Activated CD8-positive, alpha-beta memory T cell treated with anti-CD3 and anti-CD28 coated beads for 4 hours (primary cell): ENCODE results near the gene ST3GAL3.

Experiments used
- DNase-seq, 2 donors: peaks; one replicate each; pipeline ENCODE4 v3.0.0-alpha.2; 2020; ENCODE audit warnings: low read depth in 2 of 2

The ST3GAL3 gene

DNA sequence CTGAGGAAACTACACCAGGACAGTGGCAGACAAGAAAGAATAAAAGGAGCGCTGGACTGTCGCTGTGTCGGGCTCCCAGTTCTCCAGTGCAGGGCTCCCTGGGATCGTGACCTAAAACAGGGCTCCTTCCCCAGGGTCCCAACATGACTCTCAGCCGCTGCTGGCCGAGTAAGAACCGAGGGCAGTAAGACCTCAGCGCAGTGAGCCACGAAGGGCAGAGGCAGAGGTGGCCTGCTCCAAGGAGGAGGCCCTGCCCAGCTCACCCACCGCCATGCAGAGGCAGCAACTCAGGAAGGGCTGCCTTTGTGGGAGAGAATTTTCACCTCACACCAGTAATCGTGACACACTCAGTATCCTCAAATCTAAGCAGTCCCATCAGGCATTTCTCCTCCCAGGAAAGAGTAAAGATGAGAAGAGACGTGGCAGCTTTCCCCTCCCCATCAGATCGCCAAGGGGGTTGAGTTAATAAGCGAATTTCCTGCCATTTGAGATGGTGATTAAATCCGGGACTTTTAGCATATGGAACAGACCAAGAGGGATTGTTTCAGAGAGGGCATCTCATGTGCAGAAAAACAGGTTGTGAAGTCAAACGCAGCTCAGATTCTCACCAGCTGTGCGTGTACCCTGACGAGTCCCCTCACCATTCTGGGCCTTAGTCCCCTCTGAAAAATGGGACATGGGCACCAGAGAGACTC lies 206.5 kb downstream of the ST3GAL3 start:
- no peak for DNase-seq

DNA sequence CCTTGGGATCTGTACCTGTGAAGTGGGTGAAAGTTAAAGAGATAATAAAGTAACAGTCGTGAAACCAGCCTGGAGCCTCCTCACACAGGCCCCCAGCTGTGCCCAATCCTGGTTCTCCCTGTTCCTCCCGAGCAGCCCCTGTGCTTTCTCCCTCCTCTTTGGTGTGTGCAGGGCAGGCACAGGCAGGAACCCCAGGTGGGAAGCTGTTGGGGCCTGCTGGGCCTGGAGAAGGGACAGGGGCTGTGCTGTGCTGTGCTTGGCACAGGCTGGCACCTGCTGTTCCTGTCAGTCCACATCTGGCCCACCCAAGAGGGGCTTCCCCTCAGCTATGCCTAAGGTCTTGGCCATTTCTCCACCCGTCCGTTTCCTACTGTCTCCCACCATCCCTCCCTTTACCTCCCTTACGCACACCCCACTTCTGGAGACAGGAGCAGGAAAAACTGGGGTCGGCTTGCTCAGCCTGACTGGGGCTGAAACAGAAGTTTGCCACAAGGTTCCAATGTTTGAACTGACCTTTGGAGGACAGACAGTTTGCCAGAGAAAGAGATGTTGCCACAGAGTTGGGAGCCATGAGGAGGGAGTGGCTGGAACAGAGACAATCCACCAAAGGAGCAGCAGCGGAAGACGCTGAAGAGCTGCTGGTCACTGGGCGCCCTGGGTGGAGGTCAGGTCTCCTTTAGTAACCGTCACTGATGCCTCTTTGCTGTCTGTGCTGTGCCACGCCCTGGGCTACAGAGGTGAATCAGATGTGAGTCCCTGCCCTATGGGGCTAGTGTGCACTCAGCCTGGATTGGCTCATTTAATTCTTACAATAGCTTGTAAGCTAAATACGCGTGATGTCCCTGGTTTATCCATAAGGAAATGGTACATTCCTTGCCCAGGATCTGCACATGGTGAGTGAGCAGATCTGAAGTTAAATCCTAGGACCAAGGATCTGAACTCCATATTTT lies 207.5 kb downstream of the ST3GAL3 start:
- DNase-seq: no peak

DNA sequence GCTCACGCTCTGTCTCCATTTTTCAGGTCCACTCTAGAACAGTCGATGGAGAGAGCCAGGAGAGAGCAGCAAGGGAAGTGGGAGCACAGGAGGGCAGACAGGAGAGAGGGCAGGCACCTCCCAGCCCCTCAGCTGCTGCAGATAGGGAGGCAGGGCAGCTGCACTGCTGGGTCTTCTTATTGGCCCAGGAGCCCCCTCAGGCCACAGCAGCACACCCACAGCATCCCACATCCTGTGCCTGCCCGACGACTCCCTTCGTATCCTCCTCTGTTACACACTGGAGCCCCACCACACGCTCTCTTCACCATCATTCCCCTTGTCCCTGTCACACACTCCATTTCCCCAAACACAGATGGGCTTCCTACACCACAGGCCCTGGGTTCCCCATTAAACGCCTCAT lies 212.6 kb downstream of the ST3GAL3 start:
- no peak for DNase-seq

DNA sequence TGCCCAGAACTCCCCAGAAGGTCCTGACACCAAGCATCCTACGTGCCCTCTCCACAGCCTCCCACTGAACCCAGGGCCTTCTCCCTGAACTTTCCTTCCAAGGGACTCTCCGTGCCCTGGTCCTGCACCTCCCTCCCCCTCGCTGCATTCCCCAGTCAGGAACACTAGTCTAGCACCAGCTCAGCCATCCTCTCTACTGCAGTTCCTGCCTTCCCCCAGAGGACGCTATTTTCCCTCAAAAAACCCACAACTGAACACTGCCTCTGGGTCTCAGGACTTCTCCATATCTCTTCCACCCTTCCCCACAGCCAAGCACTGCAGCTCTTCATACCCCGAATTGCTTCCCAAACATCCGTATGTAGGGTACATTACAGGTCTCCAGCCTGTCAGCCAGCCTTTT lies 213.7 kb downstream of the ST3GAL3 start:
- no peak for DNase-seq

DNA sequence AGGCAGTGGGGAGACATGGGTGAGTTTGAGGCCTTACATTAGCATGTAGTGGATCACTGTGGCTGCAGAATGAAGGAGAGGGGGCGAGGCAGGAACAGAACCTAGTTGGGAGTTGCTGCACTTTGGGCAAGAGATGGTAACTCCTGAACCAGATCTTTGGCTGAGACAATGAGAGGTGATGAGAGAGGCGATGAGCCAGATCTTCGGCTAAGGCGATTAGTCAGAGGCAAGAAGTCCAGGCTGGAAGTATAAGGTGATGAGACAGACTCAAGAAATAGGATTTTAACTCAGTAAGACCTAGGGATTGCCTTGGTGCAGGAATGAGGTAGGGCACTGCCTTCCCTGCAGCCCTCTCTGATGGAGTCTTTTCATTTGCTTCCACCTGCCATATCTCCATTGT lies 217.2 kb downstream of the ST3GAL3 start:
- no peak for DNase-seq

DNA sequence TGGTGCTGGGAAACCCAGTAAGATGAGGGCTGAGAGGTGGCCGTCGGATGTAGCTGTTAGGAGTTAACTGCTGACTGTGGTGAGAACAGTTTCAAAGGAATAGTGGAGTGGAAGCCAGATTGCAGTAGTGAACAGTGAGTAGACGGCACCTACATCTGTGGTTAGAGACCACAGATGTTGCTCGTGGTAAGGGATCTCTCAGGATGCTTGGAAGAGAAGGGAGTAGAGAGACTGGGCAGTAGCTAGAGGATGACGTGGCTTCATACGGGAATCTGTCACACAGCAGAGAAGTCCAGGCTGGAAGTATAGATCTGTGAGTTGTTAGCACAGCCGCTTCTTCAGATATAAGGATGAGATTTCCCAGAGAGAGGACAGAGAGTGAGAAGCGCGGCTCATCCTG lies 218.5 kb downstream of the ST3GAL3 start:
- no peak for DNase-seq

DNA sequence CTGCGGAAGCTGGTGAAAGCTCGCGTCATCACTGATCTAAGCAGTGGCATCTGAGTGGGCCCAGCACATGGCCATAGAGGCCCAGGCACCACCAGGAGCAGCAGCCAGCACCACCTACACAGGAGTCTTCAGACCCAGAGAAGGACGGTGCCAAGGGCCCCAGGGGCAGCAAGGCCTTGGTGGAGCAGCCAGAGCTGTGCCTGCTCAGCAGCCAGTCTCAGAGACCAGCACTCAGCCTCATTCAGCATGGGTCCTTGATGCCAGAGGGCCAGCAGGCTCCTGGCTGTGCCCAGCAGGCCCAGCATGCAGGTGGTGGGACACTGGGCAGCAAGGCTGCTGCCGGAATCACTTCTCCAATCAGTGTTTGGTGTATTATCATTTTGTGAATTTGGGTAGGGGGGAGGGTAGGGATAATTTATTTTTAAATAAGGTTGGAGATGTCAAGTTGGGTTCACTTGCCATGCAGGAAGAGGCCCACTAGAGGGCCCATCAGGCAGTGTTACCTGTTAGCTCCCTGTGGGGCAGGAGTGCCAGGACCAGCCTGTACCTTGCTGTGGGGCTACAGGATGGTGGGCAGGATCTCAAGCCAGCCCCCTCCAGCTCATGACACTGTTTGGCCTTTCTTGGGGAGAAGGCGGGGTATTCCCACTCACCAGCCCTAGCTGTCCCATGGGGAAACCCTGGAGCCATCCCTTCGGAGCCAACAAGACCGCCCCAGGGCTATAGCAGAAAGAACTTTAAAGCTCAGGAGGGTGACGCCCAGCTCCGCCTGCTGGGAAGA lies 223.0 kb downstream of the ST3GAL3 start:
- DNase-seq: no peak

DNA sequence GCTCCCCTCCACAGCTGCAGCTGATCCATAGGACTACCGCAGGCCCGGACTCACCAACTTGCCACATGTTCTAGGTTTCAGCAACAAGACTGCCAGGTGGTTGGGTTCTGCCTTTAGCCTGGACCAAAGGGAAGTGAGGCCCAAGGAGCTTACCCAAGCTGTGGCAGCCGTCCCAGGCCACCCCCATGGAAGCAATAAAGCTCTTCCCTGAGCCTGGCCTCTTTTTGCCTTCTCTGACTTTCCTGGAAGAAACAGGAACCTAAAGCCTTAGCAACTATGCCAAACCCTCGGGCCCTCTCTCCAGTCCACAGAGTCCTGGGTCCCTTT lies 223.6 kb downstream of the ST3GAL3 start:
- no peak for DNase-seq

DNA sequence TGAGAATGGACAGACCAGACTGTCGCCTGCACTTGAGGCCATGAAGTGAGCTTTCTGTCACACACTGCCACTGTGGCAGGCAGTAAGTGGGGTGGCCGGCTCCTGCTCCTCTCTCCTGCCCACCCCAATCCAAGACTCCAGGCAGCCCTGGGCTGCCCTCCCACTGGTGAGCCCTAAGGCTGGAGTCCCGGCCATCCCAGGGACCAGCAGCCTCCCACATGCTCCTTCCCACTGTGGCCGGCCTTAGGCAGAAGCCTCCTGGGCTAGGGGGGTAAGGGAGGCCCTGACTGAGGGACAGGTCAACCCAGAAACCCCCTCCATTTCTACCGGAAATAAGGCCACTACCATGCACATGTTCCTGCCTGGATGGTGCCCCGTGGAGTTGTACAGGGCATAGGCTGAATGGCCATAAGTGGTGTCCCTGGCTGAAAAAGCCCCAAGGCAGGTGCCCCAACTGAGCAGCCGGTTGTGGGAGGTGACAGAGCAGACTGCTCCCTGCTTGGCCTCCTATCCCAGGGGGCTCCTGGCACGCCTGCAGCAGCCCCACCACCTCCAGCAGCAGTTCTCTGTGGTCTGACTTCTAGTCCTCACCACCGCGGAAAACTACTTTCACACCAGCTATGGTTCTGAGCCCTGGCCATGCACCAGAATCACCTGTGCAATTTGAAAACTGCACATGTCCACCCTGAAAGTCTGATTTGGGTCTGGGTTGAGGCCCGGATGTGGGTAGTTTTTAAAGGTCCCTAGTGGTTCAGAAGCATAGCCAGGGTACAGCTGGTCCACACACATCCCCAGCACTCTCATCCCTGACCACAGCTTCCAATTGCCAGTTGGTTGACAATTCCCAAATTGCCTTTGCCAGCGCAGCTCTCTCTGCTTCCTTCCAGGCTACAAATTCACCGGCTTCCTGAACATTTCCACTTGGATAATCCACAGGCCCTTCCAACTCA lies 224.7 kb downstream of the ST3GAL3 start:
- DNase-seq: no peak

DNA sequence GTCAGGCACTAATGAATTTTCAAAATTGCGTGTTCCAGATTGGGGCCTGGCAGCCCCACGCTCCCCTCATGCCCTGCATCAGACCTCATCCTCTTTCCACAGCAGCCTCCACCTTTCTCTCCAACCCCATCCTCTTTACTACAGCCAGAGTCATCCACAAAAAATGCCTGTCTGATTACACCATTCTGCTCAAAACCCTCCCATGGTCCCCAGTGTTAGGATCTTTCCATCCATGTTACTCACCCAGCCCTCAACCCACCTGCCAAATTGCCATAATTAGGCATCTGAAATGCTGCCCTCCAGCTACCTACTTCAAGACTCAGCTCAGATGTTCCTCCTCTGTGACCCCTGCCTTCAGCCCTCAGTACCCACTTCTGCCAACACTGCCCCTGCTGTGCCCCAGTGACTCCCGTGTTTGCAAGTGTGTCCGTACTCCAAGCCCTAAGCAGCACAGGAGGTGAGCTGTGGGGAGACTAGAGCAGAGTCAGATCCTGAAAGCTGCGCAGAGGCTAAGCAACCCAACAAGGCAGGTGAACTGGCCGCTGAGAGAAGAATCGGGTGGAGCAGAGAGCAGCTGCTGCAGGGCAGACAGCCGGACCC lies 225.6 kb downstream of the ST3GAL3 start:
- no peak for DNase-seq

DNA sequence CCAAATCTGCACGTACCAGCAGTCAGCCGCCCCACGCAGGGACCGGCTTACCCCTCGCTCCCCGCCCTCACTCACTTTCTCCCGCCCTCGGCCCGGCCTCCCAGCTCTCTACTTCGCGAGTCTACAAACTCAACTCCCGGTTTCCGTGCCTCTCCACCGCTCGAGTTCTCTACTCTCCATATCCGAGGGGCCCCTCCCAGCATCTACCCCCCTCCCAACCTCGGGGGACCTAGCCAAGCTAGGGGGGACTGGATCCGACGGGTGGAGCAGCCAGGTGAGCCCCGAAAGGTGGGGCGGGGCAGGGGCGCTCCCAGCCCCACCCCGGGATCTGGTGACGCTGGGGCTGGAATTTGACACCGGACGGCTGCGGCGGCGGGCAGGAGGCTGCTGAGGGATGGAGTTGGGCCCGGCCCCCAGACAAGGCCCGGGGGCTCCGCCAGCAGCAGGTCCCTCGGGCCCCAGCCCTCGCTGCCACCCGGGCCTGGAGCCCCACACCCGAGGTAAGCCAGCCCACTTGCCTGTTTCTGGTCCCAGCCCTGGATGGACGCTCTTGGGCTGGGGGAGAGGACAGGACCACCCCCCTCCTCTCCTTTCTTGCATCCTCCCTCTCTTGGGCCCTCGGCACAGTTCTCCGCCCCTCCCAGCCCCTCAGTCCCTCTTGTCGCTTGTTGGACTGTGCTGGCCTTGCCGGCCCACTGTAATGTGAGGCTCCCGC lies 226.2 kb downstream of the ST3GAL3 start, which contains the start of gene ARTN:
Gene ARTN, plus strand, starts transcription at position 416 of the 715 bp plus-strand sequence. CDS start 1,856 bp downstream, outside the sequence.
- no peak for DNase-seq

DNA sequence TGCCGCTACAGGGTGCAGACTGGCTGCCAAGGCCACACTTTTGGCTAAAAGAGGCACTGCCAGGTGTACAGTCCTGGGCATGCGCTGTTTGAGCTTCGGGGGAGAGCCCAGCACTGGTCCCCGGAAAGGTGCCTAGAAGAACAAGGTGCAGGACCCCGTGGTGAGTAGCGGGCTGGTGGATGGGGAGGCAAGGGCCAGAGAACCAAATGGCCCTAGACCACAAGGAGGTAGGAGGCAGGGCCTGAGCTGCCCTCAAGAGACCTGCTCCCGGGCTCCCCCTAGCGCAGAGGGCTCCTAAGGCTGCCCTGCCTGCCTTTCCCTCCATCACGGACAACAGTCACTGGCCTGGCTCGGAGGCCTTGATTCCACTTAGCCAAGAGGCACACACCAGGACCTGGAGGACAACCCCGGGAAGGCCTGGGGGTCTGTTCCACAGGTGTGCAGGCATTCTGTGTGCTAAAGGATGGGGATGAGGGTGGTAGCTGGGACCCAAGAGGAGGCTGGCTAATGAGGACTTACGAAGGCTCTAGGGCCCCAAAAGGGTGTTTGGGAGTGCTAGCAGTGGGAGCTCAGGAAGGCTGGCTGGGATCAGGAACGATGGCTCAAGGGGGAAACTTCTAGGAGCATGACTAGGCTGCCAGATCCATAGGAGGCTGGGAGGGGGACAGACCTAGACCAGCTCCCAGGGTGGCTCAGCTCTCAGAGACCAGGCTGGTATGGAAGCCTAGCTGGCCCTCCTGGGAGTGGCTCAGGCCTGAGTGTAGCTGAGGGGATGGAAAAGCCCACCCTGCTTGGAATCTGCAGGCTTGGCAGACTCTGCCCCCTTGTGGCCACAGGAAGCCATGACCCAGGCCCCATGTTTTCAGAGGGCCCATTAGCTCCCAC lies 227.0 kb downstream of the ST3GAL3 start:
- DNase-seq: peak in 1 of 2 donors; percentile 9

DNA sequence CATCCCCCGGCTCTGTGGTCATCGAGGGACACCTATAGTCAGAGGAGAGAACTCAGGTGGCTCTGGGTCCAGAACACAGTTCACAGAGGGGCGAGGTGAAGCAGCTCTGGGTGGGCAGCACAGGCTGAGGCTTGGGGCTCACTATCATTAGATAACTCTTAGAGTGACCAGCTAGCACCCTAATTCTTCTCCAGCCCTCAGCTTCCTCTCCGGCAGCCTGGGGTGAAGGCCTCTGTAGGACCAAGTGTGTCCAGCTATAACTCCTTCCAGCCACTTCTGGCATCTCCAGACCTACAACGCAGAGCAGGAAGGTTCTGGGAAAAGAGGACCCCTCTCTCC lies 227.6 kb downstream of the ST3GAL3 start:
- no peak for DNase-seq

DNA sequence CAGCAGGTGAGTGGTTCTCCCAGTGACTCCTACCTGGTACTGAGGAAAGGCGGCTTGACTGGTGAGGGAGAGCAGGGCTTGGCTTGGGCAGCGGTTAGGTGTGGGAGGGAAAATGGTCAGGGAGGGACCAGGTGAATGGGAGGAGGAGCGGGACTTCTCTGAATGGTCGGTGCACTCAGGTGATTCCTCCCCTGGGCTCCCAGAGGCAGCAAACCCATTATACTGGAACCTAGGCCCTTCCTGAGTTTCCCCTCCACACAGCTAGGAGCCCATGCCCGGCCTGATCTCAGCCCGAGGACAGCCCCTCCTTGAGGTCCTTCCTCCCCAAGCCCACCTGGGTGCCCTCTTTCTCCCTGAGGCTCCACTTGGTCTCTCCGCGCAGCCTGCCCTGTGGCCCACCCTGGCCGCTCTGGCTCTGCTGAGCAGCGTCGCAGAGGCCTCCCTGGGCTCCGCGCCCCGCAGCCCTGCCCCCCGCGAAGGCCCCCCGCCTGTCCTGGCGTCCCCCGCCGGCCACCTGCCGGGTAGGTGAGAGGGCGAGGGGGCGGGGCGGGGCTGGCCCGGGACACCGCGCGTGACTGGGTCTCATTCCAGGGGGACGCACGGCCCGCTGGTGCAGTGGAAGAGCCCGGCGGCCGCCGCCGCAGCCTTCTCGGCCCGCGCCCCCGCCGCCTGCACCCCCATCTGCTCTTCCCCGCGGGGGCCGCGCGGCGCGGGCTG lies 228.5 kb downstream of the ST3GAL3 start:
- DNase-seq: no peak

DNA sequence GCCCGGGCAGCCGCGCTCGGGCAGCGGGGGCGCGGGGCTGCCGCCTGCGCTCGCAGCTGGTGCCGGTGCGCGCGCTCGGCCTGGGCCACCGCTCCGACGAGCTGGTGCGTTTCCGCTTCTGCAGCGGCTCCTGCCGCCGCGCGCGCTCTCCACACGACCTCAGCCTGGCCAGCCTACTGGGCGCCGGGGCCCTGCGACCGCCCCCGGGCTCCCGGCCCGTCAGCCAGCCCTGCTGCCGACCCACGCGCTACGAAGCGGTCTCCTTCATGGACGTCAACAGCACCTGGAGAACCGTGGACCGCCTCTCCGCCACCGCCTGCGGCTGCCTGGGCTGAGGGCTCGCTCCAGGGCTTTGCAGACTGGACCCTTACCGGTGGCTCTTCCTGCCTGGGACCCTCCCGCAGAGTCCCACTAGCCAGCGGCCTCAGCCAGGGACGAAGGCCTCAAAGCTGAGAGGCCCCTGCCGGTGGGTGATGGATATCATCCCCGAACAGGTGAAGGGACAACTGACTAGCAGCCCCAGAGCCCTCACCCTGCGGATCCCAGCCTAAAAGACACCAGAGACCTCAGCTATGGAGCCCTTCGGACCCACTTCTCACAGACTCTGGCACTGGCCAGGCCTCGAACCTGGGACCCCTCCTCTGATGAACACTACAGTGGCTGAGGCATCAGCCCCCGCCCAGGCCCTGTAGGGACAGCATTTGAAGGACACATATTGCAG lies 229.3 kb downstream of the ST3GAL3 start:
- DNase-seq: no peak

DNA sequence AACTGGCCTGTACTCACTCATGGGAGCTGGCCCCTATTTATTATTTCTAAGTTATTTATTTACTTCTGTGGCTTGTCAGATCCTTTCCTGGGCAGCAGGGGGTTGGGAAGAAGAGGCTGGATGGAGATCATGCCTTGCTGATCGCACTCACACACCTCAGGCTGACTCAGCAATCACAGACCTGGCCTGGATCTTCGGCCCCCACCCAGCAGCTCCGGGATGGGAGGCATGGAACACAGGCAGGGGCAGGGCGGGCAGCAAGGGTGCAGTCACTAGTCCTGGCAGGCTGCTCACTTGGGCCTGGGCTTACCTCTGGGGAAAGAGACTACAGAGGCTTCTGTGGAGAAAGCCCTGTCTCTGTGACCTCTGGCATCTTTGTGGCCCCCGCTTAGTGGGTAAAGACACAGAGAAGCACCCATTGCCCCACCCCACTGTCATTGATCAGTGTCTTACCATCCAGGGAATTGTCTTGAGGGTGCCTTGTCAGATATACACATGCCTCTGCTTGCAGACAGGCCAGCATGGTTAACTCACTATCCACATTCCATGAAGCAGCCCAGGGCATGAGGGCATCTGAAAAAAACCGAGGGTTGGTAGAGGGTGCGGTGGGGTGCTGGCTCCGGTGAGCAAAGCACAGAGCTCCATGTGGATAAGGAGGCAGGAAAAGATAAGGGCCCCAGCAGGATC lies 230.0 kb downstream of the ST3GAL3 start:
- DNase-seq: no peak

DNA sequence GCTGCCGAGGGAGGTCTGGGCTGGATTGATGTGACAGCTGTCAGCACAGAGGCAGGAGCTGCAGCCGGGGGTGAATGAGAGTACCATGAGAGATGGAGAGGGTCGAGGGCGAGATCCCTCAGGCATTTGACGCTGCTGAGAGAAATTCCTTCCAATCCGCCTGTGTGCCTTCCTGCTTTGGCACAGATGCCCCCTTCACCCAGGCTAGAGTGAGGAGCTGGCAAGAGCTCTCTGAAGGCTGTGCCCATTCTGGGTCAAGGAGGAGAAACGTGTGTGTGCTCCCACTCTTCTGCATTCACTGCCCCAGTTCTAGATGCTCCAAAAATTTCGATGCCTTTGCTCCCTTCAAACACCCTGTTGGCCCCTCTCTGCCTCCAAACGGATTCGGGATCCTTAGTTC lies 231.0 kb downstream of the ST3GAL3 start:
- DNase-seq: no peak
